ENCODE measurements around the gene HPCAL1.
"Not testable (repeated sequence)": the region's sequence is repeated elsewhere in the genome, so short reads cannot be mapped to it uniquely, and the experiment has no call there.

The HPCAL1 gene

DNA sequence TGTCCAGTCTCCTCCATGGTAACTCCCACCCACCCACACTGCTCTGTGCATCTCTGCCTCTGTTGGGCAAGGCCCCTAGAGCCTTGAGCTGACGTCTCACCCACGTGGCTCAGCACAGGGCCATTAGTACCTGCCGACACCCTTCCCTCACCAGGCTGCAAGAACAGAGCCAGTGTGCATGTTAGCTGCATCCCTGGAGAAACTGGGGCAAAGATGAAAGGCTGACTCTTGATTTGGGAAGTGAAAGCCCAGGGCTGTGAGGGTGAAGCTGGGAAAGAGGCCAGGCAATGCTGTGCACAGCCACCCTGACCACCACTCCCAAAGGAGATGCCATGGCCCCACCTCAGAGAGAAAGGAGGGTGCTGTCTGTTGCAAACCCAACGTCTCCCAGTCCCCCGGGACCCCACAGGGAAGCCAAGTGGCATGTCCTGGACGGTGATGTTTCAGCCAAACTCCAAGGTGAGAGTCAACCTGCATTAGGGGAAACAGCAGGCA is 20.0 kb upstream of the HPCAL1 start:
- in situ Hi-C loops (cut with HindIII; ENCODE audit: low sequenced_read_pairs) = no loop called here

- in situ Hi-C loops (cut with HindIII; ENCODE audit: low sequenced_read_pairs) = no loop called here
These were observed 19.3 kb upstream of the HPCAL1 start for GRCh38 chr2:10283106-10284062.

- in situ Hi-C loops (cut with HindIII; ENCODE audit: low sequenced_read_pairs) = no loop called here
These were observed 18.4 kb upstream of the HPCAL1 start for GRCh38 chr2:10284108-10284870.

GRCh38 chr2:10285191-10285555 is 17.5 kb upstream of the HPCAL1 start:
- in situ Hi-C loops (cut with HindIII; ENCODE audit: low sequenced_read_pairs) = no loop called here

- in situ Hi-C loops (cut with HindIII; ENCODE audit: low sequenced_read_pairs) = no loop called here
These were observed 17.0 kb upstream of the HPCAL1 start for GRCh38 chr2:10285556-10286198.

DNA sequence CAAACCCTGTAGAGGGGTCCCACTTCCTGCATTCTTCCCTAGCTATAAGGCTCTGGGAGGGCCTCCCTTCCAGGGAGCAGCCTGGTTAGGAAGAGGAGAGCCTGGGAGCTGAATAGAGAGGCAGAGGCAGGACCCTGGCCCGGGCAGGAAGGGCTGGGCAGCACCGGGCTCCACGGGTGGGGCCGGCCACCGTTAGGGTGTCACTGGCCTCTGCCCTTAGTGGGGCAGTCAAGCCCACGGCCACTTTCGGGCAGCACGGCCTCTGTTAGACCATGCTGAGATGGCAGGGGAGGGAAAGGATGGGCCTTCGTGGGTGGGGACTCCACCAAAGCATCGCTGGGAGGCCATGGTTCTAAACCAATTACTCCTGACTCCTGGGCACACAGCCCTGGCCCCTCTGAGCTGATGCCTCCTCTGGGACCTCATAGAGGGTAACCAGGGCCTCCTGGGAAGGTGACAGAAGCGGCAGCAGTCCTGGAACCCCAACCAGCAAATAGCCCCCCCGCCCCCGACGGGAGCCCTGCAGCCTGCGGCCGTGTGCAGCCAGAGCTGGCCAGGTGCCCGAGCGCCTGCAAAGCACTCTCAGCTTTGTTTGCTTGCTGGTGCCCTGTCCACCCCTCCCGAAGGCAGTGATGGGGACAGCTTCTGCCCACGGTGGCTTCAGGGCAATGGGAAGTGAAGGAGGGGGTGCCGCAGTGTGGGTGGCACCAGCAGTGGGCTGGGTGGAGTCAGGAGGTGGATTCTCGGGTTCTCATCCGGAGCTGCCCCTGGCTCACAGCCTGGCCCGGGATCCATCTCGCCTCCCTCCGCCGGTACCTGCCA is 16.3 kb upstream of the HPCAL1 start:
- in situ Hi-C loops (cut with HindIII; ENCODE audit: low sequenced_read_pairs) = no loop called here

- in situ Hi-C loops (cut with HindIII; ENCODE audit: low sequenced_read_pairs) = no loop called here
These were observed 14.9 kb upstream of the HPCAL1 start for GRCh38 chr2:10287761-10288160.

GRCh38 chr2:10288606-10289005 is 14.1 kb upstream of the HPCAL1 start:
- in situ Hi-C loops (cut with HindIII; ENCODE audit: low sequenced_read_pairs) = no loop called here

DNA sequence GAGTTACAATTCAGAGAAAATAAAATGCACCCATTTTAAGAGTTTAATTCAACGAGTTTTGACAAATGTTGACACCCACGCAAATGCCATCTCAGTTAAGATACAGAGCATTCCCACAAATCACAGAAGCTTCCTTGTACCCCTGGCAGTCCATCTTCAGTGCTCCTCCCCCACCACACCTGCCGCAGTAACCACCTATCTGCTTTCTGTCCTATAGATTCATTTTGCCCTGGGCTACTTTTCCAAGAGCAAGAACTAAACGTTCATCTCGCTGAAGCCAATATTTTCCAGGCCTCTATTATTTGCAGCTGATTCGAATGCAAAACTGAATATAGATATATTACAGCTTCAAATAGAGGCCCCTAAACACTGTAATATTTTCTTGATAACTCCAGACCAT is 13.4 kb upstream of the HPCAL1 start:
- in situ Hi-C loops (cut with HindIII; ENCODE audit: low sequenced_read_pairs) = no loop called here

DNA sequence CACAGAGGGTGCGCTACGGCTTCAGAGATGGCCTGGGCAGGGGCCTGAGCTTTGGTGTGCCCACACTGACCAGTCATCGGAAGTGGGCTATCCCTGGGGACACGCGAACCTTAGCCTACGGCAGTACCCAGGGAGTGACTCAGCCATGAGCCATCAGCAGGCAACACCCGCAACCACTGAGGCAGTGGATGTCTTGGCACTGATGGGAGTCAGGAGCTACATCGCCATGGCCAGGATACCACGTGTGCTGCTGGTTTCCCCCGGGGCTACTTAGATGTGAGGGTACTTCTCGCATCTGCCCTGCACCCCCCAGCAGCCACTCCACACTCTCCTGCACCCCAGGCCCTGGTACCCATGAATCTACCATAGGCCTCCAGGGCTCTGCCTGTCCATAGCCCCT is 12.8 kb upstream of the HPCAL1 start:
- in situ Hi-C loops (cut with HindIII; ENCODE audit: low sequenced_read_pairs) = no loop called here

- in situ Hi-C loops (cut with HindIII; ENCODE audit: low sequenced_read_pairs) = not testable (repeated sequence)
These were observed 11.3 kb upstream of the HPCAL1 start for GRCh38 chr2:10291376-10291775.

- in situ Hi-C loops (cut with HindIII; ENCODE audit: low sequenced_read_pairs) = no loop called here
These were observed 10.7 kb upstream of the HPCAL1 start for GRCh38 chr2:10292033-10292432.

DNA sequence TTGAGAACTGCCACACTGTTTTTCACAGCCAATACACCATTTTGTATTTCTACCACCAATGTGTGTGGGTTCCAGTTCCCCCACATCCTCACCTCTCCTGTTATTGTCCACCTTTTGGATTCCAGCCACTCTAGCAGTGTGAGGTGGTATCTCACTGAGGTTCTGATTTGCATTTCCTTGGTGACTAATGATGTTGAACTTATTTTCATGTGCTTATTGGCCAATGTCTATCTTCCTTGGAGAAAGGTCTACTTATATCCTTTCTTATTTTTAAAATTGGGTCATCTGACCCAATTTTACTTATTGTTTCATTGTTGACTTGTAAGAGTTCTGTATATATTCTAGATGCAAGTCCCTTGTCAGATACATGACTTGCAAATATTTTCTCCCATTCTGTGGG is 9.1 kb upstream of the HPCAL1 start:
- in situ Hi-C loops (cut with HindIII; ENCODE audit: low sequenced_read_pairs) = no loop called here

- in situ Hi-C loops (cut with HindIII; ENCODE audit: low sequenced_read_pairs) = no loop called here
These were observed 8.6 kb upstream of the HPCAL1 start for GRCh38 chr2:10294077-10294476.

DNA sequence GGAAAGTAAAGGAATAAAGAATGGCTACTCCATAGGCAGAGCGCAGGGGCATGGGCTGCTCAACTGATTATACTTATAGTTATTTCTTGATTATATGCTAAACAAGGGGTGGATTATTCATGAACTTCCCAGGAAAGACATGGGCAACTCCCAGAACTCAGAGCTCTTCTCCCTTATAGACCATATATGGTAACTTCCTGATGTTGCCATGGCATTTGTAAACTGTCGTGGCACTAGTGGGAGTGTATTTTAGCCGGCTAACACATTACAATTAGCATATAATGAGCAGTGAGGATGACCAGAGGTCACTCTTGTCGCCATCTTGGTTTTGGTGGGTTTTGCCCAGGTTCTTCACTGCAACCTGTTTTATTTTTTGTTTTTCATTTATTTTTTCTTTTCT is 7.1 kb upstream of the HPCAL1 start:
- in situ Hi-C loops (cut with HindIII; ENCODE audit: low sequenced_read_pairs) = not testable (repeated sequence)

- in situ Hi-C loops (cut with HindIII; ENCODE audit: low sequenced_read_pairs) = no loop called here
These were observed 6.6 kb upstream of the HPCAL1 start for GRCh38 chr2:10296142-10296541.

- in situ Hi-C loops (cut with HindIII; ENCODE audit: low sequenced_read_pairs) = no loop called here
These were observed 5.4 kb upstream of the HPCAL1 start for GRCh38 chr2:10297191-10297830.

DNA sequence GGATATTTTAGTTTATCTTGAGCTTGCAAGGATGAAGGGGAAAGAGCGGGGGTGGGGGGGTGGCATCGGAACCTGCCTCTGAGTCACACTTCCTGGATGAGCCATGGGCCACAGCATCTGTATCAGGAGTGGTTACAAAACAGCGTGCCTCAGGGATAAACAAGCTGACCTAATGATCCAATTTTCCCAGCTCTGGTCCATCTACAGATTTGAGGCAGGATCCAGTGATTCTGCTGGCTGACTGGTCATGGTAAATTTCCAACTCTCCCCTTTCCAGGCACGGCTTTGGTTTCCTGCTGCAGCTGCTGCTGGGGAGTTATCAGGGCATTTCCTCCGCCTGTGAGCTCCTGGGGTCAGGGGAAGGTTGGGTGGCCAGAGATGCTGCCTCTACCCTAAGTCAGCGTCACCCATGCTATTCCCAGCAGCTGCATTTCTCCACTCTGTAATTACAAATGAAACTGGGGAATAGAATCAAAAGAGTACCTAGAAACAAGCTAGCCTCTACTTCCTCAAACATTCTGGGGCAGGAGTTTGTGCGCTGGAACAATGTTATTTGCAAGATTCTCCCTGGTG is 4.7 kb upstream of the HPCAL1 start:
- in situ Hi-C loops (cut with HindIII; ENCODE audit: low sequenced_read_pairs) = no loop called here

GRCh38 chr2:10298777-10299176 is 3.9 kb upstream of the HPCAL1 start:
- in situ Hi-C loops (cut with HindIII; ENCODE audit: low sequenced_read_pairs) = not testable (repeated sequence)
